NCI-H1048 (cell line): ENCODE results near the gene TNNC1.

Experiments
- DNase-seq: peaks from one replicate; lab custom pipeline; 2025; lab: John Stamatoyannopoulos, UW

The TNNC1 gene

DNA sequence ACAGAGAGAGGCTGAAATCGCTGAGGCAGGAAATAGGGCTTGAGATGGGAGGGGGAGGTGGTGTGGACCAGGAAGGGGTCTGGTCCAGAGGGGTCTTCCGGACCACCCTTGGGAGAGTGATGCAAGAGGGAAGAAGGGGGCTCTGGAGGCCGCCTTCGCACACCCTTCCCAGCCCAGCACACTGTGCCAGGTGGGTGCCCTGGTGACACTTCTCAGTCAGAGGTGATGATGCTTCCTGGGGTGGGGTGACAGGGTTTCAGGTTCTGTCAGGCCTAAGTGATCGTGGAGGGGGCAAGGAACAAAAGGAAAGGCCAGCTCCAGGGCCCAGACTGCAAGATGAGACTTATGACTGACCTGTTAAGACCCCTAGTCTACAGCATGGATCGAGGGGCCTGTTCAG, 21.6 kb downstream of the TNNC1 start:
- no peak for DNase-seq

DNA sequence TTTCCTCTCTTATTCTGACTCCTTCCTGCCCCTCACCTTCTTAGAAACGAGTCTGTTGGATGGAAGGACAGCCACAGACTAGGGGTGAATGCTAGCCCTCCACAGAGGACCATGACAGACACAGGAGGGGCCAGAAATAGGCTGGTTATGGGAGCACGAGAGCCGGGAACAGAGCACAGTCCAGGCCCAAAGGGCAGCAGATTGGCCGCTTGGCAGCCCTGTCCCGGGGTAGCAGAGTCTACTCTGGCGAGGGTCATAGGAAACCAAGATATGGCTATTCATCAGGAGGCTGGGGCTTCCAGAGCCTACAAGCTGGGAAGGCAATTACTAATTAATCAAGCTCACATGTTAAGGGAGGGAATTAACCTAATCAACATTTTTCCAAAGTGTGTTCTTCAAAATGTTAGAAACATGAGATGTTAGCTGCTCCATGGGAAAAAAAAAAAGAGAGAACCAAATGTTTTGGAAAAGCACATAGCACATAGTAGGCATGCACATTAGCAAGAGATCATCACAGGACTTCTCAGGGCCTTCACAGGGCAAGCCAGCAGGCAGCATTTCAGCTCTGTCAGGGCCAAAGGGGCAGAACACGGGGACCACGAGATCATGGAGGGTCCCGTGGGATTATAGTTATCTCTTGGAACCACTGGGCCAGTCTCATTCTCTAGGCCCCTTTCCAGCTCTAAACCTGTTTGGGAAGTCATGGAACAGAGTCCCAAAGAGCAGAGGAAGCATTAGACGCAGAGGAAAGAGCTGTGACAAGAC, 22.2 kb downstream of the TNNC1 start:
- DNase-seq, result no peak

DNA sequence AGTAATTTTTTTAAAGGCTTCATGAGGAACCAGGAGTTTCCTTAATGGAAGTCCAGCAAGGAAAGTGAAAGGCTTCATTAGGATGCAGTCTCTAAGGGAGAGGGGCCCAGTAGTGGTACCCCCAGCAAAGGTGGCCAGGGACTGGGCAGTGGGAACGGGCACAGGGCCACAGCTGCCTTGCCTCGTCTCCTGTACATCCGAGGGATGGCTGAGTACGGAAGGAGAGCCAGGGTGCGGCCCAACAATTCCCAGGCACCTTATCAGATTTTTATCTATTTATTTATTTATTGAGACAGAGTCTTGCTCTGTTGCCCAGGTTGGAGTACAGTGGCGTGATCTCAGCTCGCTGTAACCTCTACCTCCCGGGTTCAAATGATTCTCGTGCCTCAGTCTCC, 23.4 kb downstream of the TNNC1 start:
- no peak for DNase-seq

DNA sequence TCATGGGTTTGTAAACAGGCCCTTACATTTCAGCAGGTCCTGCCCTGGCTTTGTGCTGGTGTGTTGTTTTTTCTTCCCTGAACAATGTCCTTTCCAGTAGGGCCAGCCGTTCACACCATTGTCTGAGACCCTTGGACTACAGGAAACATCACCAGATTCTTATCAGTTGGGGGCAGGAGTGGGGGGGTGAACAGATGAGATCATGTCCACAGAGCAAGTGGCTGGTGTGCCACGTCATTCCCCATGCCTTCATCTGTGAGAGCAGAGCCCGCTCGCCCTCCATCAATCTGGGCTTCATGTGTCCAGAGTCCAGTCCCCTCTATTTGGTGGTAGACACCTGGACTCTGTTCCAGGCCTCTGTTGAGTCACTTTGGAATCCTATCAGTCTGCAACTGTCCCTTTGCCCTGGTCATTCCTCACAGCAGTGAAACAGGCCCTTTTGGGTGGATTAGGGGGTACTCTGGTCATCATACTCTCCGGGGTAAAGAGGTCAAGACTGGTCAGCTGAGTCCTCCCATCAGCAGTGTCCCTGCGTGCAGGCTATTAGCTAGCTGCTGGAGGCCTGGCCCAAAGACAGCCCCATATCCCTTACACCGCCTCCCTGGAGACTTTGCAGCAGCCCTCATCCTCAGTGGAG, 23.9 kb downstream of the TNNC1 start:
- no peak for DNase-seq

DNA sequence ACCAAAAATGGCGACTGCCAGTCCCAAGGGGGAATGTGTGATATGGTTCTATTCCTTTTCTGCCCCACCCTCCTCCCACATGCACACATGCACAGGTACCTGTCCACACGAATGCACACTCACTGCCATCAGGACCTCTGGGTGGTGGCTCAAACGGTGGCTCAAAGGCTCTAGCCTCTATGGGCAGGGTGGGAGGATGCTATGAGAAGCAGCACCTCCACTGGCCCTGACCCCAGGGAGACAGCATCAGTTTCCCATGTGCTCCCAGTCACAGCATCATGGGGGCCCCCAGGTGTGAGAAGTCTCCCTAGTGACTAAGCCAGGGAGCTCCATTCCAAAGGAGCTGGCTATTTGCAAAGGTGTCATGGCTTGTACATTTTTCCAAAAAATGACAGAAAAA, 24.8 kb downstream of the TNNC1 start:
- no peak for DNase-seq

DNA sequence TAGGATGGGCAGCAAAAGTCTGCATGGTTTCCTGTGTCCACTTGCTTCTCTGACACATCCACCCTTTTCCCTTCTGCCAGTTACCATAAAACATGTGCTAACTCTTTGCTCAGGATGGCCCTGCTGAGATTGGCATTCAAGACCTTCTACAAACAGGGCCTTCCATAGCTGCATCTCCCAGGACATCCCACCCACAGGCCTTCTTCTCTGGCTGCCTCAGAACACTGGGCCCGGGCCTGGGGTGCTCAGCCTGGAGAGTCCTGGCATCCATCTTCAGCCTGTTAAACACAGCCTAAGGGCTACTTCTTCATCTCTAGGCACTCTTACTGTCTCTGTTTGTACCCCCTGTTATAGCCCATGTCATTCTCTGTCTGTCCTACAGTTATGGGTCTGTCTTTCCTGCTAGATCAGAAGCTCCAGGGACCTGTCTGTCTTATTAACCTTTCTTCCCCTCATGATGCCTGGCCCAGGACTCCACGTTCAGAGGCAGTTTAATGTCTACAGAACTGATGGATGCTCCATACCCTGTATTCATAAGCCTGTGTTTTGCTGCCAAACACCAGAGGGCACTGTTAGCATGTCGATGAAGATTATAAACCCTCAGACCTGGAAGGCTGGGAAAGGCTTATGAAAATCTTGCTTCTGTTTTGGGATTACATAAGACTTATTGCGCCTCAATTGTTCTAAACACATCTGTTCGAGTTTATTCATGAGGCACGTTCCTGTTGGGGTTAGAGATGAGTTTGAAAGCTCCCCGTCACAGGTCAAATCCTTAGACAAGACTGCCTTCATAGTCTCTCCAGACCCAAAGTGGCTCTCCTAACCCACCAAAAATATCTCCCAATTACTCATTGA, 25.5 kb downstream of the TNNC1 start:
- DNase-seq, result no peak

DNA sequence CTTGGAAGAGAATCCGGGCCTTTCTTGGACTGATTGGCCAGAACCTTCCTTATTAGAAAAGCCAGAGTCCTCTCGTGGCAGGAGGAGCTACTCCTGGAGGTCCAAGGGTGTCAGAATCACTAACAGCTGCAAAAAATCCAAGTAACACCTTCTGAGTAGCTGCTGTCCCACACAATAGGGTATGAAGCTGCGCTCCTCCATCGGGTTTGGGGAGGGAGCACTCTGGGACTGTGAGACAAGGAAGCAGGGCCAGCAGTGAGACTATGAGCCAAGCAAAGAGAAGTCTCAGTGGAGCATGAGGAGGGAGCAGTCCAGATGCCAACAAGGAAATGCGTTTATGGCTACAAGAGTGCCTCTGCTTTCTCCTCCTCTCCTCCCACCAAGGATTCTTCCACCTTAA, 30.7 kb downstream of the TNNC1 start:
- DNase-seq, result no peak

DNA sequence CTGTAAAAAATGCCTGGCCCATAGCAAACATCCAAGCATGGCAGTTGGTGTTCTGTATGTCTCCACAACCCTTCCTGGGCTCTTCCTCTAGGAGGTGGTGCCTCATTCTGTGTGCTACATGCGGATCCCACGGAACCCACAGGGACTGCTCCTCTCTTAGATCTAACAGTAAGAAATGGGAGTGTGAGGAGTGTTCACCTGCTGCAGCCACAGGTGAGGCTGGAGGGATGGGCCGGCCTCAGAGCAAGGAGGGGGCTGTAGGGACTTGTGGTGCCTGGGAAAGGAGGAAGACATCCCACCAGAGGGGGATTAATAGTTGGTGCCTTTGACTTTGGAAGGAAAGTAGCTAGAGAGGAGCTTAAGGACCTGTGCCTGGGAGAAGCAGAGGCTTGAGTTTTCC, 31.2 kb downstream of the TNNC1 start:
- no peak for DNase-seq

DNA sequence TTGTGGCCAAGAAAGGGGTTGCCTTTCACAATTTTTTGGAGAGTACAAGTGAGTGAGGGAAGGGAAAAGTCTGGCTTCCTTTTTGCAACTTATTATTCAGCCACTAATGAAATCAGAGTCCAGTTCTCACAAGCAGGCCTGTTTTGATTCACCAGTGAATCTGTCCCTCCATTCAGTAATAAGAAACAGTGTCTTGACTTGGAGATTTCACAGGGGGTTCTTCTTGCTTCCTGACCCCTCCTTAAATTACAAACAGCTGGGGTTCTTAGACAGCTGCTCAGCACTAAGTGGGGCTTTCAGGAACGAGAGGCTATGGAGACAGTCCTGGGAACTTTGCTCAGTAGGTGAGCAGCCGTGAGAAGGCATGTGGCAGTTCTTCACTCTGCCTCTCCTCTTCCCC, 33.5 kb downstream of the TNNC1 start:
- no peak for DNase-seq

DNA sequence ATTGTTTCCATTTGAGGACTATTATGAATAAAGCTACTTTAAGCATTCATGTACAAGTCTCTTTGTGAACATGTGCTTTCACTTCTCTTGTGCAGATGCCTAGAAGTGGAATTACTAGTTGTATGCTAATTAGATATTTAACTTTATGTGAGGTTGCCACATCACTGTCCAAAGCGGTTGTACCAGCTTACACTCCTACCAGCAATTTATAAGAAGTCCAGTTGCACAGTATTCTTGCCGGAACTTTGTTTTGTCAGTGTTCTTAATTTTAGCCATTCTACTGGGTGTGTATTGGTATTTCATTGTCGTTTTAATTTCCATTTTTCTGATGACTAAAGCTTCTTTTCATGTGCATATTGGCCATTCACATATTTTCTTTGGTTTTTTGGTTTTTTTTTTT, 38.0 kb downstream of the TNNC1 start:
- DNase-seq, result no peak

DNA sequence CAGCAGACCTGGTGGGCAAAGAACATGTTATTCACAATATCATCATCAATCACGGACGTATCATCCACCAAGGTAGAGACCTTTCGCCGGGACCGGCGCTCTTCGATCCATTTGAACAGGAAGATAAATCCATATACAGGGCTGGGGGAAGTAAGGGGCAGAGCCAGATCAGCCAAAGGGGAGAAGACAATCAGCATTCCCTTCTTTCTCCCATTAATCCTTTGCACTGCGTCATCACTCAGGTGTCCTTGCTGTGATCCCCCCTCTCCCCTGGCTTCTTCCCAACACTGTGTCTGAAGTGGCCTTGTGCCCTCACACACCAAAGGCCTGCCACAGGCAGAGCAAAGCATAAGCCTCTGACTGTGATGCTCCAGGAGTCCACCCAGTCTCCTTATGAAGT, 45.4 kb downstream of the TNNC1 start:
- DNase-seq, result no peak

DNA sequence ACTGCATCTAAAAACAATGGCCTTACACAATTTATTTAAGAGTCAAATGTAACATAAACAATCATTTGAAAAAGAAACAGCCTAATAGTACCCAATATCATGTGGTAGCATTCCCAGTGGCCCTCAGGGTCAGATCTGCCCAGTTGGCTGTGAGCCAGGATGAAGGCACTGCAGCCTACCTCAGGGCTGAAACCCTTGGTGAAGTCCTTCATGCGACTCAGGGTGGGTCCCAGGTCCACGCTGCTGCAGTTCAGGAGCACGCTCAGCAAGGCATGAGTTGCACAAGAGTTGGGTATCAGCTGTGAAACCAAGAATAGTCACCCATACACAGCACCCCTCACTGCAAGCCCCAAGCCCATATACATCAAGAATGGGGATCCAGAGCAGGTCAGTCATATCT, 46.1 kb downstream of the TNNC1 start:
- DNase-seq, result no peak

DNA sequence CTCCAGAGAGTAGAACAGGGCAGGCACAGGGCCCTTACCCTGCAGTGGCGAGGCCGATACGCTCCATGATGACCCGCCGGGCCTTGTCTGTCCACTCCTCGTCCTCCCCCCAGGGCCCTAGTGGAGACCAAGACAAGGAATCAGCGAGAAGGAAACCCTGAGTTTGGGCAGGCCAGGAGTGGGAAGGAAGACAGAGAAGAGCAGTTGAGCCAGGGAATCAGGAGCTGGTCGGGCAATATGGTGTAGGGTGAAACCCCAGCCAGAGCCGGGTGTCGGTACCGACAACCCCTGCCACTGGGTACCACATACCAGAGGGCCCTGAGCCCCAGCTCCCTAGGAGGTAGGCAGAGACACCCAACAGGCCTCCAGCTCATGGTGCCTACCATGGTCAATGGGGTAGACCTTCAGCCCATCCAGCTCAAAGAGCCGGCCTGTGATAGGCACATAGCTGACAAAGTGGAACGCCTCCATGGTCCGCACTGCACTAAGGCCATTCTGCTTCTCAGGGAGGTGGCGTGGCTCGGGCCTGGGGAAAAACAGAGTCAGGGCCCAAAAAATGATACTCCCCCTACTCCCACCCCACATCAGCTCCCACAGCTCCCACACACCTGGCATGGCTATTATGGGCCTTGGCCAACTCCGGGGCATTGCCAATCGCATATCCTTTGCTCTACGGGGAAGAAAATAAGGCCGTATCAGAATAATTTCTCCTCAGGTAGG, 46.9 kb downstream of the TNNC1 start:
- DNase-seq, result no peak

DNA sequence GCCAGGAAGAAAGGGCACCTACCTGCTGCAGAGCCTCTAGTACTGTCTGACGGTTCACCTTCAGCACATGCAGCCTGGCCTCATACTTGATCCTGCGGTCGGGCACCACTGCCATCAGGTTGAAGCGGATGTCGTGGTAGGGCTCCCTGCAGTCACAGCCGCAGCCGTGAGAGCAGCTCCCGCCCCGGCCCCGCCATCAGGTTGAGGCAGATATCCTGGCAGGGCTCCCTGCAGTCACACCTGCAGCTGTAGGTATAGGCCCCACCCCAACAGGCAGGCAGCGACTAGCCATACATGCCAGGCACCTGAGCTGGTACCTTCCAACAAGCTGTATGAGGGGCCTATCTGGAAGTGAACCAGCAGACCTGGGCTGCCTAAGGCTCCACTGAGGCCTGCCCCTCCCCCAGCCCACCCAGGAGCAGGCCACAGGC, 47.6 kb downstream of the TNNC1 start:
- DNase-seq, result no peak

DNA sequence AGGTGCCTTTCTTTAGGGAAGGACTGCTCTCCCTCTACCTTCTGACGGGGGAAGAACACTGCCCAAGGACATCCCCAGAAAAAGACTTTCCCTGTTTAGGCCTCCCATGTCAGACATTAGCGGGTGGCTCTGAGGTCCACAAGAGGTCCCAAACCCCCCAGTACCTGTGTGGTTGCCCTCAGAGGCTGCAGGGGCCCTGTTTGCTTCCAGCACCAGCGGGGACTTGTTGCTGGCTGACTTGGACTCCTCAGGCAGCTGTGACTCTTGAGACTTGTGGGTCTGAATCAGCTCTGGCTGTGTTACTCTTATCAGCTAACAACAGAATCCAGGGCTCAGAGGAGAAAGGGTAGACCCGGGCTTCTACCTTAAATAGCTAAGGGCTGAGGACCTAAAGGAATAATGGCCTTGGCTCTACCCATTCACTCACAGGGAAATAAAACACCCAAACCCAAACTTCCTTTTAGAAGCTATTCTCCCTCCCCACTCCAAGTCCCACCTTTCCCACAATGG, 48.2 kb downstream of the TNNC1 start:
- DNase-seq, result no peak

DNA sequence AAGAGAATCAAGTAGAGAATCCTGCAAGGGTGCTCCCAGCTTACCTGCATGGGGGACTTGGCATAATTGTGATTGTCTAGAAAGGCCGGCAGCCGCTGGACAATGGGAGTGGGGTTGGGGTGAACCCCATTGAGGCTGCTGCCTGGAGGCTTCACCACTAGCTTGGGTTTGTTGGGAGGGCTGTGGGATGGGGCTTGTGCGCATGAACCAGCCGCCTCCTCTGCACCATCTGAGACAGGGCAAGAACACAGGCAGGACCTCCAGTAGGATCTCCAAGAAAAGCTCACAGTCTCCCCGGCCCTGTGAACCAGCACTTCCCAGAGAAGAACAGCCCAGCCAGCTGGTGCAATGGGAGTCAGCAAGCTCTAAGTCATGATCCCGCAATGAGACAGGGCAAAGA, 48.8 kb downstream of the TNNC1 start:
- DNase-seq, result no peak

DNA sequence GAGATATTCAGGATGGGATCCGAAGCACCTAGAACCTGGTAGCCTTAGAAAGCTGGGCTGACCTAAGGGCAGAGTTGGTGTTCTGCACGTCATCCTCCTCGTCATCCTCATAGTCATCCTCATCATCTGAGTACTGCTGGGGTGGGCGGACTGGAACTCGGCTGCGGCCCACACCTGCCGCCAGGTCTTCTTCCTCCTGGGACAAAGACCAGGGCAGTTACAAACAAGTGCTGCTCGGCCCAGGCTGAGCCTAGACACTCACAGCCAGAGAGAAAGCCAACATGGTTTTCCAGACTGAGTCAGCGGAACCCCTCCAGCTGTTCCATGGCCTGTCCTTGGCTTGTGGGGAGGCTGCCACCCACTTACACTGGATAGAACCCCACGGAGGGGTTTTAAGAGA, 49.5 kb downstream of the TNNC1 start:
- no peak for DNase-seq

DNA sequence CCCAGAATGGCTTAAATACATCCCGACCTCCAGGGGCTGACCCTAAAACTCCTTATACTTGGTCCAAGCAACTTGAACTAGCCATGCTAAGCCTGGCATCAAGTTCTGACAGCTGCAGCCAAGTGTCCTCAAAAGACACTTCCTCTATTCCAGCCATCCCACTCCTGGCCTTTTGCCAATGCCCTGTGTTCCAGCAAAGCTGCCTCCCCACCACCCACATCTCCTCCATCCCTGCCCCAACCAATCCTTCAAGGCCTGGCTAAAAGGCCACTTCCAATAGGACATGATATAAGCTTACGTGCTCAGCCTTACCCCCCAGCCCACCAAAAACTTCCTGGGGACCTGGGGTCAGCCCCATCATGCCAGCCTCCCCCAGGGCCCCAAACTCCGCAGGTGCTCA, 49.9 kb downstream of the TNNC1 start:
- no peak for DNase-seq

DNA sequence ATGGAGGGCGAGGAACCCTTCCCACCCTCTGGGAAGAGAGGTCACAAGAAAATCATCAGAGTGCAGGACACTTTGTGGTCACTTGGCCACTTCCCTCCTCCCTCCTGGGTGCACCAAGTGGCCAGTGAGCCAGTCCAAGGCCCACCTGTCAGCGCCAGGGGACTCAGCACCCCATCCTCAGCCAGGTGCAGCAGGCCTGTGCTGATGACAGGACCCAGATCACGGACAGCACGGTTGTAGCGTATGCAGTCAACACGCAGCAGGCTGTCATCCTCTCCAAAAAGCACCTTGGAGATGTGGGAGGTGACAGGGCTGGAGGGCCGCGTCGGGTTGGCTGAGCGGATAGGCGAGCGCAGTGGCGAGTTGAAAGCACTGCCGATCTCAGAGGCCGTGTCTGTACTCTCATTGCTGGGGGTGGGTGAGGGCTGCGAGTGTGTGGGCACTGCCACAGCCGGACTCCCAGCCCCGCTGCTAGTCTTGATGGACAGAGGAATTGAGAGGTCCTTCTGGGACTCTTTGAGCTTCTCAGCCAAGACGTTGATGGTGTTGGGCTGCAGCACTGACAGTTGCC, 50.5 kb downstream of the TNNC1 start:
- no peak for DNase-seq

DNA sequence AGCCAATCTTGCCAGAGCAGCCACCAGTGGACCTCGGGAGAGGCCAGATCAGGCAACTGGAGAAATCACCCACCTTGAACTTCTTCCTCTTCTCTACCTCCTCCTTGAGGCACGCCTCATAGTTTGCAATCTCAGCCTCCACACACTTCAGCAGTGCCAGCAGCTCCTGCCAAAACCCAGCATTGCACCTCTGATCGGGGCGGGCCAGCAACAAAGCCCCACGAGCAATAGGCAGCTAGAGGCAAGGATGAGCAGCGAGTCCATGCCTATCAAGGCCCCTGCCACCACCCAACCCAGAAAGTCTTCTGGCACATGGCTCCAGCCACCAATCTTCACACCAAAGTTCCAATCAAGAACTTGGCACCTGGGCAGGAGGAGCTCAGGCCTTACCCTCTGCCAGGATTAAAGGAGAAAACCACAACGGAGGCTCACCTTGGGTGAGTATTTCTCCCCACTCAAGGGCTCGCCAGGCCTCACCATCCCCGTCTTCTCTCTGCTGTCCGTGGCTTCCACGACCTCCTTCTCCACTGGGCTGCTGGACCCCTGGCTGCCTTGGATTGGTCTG, 51.1 kb downstream of the TNNC1 start:
- DNase-seq, result no peak

DNA sequence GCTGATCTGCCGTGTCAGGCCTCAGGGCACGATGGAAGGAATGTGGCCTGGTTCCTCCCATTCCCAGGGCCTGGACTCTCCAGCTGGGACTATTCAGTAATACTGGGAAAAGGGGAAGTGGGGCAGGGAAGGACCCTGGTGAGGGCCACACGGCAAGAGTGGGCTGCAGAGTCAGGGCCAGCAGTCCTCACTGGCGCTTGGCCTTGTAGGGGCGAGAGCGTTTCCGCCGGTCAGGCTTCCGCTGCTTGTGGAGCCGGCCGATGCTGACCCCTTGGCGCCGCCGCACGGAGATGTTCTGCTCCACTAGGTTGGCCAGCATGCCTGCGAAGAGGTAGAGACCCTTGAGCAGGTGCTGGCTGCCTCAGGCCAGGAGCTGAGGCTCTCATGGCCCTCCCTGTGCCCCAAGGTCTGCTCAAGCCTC, 51.7 kb downstream of the TNNC1 start:
- no peak for DNase-seq
